T-helper 17 cell (primary cell): ENCODE results near the gene GRIK3. TPM values are rescaled to one million over a fixed set of nuclear protein-coding genes. Genes with fewer than 3 reads are reported as not detected.

ENCODE experiments used
- ATAC-seq: fragments of 150-1000 bp; cut with Tn5 transposase; 2 replicates; pipeline ENCODE4 v1.10.0; 2021; ENCODE audit warnings: mild to moderate bottlenecking, moderate library complexity
- DNase-seq, 3 donors: peaks; one replicate each; pipeline versions ENCODE4 v3.0.0 to v3.0.0-alpha.2; 2020 to 2021
- H3K9me3 ChIP-seq: one replicate; pipeline ENCODE4 v1.7.0; 2013; ENCODE audit warnings: low read length, mild to moderate bottlenecking; ENCODE audit not compliant: control insufficient read depth, poor library complexity, severe bottlenecking
- H3K27ac Mint-ChIP-seq: one replicate; pipeline ENCODE4 v1.8.0; 2022; ENCODE audit warnings: mild to moderate bottlenecking, moderate library complexity, mixed read lengths
- H3K27me3 Mint-ChIP-seq: one replicate; pipeline ENCODE4 v1.8.0; 2022; ENCODE audit warnings: mixed read lengths
- H3K36me3 Mint-ChIP-seq: one replicate; pipeline ENCODE4 v1.8.0; 2022; ENCODE audit warnings: low read depth, mixed read lengths
- H3K4me1 Mint-ChIP-seq: one replicate; pipeline ENCODE4 v1.8.0; 2022; ENCODE audit warnings: mild to moderate bottlenecking, mixed read lengths
- H3K4me3 Mint-ChIP-seq: one replicate; pipeline ENCODE4 v1.8.0; 2022; ENCODE audit warnings: mild to moderate bottlenecking, moderate library complexity, mixed read lengths
- total RNA-seq, 4 donors: library from RNA in 2 of 4; stranded (reverse) in 2 of 4; gene quantifications; one replicate each; pipeline ENCODE4 v1.2.3 and lab custom pipeline; 2022 to 2026

GRIK3 gene
- total RNA-seq, 2 donors from 2014 or later = not detected

DNA sequence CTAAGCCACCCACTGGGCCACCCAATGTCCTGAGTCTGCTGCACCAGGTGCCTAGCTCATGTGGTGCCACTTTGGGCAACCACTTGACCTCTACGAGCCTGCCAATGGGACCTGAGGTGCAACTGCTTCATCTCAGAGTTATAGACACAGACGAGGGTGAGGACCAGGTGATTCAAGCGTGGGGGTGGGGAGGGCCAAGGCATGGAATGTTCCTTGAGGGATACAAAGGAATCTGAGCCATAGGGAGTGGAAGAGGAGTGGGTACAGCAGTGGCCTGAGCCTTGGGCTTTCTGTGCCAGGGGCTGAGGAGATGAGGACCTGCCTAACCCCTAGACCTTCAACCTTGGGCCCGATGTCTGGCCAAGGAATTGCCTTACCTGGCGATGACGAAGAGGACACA is 209.1 kb downstream of the GRIK3 start:
- peaks cover 2% of the 10 kb centered on the region for H3K4me1 Mint-ChIP-seq
- DNase-seq = no peak
- ATAC-seq = no peak

GRCh38 chr1:36824390-36824861 is 209.9 kb downstream of the GRIK3 start:
- peaks cover 55% of the 10 kb centered on the region for H3K27me3 Mint-ChIP-seq
- no peak for DNase-seq
- no peaks in the 10 kb centered on the region for H3K9me3 ChIP-seq
- ATAC-seq = no peak
- H3K36me3 Mint-ChIP-seq = no peaks in the 10 kb centered on the region
- H3K4me1 Mint-ChIP-seq = peaks cover 2% of the 10 kb centered on the region
- no peak overlapping the region for H3K27ac Mint-ChIP-seq
- no peak overlapping the region for H3K4me3 Mint-ChIP-seq

More for the DNA sequence above, 209.1 kb downstream of the GRIK3 start:
- no peak overlapping the region for H3K27ac Mint-ChIP-seq
- H3K9me3 ChIP-seq = no peaks in the 10 kb centered on the region
- peaks cover 54% of the 10 kb centered on the region for H3K27me3 Mint-ChIP-seq
- no peaks in the 10 kb centered on the region for H3K36me3 Mint-ChIP-seq
- H3K4me3 Mint-ChIP-seq = no peak overlapping the region

DNA sequence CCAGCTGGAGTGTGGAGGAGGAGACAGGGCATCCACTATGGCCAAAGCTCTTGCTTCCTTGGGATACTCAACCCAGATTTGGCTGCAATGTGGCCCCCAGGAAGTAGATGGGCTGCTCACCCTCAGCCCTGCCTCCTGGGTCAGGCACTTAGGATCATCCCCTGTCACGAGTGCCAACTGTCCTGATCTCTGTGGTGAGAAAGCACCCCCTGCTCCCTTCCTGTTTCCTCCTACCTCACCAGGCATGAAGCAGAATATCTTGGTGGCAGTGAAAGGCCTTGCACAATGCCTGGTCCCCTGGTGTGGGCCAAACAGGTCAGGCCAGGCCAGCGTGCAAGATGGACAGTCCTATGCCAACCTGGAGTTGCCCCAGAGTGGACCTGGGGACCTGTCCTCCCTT is 211.7 kb downstream of the GRIK3 start:
- ATAC-seq (no peak), DNase-seq (no peak)
- no peak overlapping the region for H3K4me3 Mint-ChIP-seq
- H3K9me3 ChIP-seq = no peaks in the 10 kb centered on the region
- H3K27me3 Mint-ChIP-seq = peaks cover 66% of the 10 kb centered on the region
- H3K36me3 Mint-ChIP-seq = no peaks in the 10 kb centered on the region
- H3K4me1 Mint-ChIP-seq = peaks cover 2% of the 10 kb centered on the region
- no peak overlapping the region for H3K27ac Mint-ChIP-seq

GRCh38 chr1:36821386-36821785 is 212.9 kb downstream of the GRIK3 start:
- H3K36me3 Mint-ChIP-seq = no peaks in the 10 kb centered on the region

DNA sequence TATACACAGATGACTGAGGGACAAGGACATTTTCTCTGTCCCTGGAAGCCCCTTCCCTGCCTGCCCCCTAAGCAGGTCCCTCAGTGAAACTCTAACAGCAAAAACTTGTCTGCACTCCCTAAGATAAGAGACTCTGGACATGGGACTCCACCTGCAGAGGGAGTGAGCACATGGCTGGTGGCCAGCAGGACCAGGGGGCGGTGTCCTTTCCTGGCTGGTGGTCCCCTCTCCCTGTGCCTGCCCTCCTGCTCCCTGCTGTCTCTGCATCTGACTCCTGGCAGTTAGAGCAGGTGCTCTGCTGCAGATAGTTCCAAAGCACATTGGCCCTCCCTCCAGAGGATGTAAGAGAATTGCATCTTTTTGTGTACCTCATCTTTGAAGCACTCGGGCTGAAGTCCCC is 215.5 kb downstream of the GRIK3 start:
- ATAC-seq (no peak), DNase-seq (no peak)
- H3K9me3 ChIP-seq = no peaks in the 10 kb centered on the region
- Mint-ChIP-seq H3K4me1 (peaks cover 2% of the 10 kb centered on the region), H3K4me3 (no peak overlapping the region), H3K36me3 (no peaks in the 10 kb centered on the region), H3K27ac (no peak overlapping the region), H3K27me3 (peaks cover 54% of the 10 kb centered on the region)

More at GRCh38 chr1:36821386-36821785, 212.9 kb downstream of the GRIK3 start:
- no peaks in the 10 kb centered on the region for H3K9me3 ChIP-seq
- H3K4me1 Mint-ChIP-seq = peaks cover 2% of the 10 kb centered on the region
- no peak overlapping the region for H3K27ac Mint-ChIP-seq
- no peak for DNase-seq
- H3K4me3 Mint-ChIP-seq = no peak overlapping the region
- ATAC-seq = no peak
- peaks cover 66% of the 10 kb centered on the region for H3K27me3 Mint-ChIP-seq

DNA sequence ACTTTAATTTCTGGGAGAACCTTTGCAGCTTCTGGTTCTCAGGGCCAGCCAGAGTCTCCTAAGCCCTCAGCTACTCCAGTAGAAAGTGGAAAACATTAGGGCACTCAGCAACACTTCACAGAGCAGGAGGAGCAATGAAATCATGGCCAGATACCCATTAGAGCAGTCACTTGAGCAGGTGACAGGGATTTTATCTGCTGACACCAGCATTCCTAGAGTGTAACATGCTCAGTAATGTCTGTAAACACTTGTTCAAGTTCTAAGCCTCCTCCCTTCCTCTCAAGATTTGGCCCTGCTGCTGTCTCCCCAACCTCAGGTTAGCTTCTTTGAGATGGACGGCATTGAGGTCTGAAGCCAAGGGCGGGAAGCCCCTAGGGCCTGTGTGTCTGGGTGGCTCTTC is 218.0 kb downstream of the GRIK3 start:
- DNase-seq (no peak), ATAC-seq (no peak)
- peaks cover 49% of the 10 kb centered on the region for H3K27me3 Mint-ChIP-seq
- H3K27ac Mint-ChIP-seq = no peak overlapping the region
- H3K4me3 Mint-ChIP-seq = no peak overlapping the region
- no peaks in the 10 kb centered on the region for H3K9me3 ChIP-seq
- H3K4me1 Mint-ChIP-seq = no peaks in the 10 kb centered on the region
- no peaks in the 10 kb centered on the region for H3K36me3 Mint-ChIP-seq

DNA sequence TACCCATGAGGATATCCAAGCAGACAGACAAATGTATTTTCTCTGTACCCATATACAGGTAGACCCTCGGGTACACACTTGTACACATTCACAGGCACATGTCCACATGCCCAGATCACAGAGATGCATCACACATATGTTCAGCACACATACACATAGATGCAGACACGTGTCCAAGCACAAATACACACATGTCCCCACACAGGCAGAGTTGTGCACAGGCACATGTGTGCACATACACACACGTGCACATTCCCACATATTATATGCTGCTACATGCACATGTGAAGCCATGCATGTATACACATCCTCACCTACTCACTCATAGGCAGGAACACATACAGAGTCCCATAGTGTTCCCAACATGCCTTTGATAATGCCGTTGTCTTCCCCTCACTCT is 219.5 kb downstream of the GRIK3 start:
- no peaks in the 10 kb centered on the region for H3K36me3 Mint-ChIP-seq
- DNase-seq (no peak), ATAC-seq (no peak)
- no peaks in the 10 kb centered on the region for H3K9me3 ChIP-seq
- H3K27ac Mint-ChIP-seq = no peak overlapping the region
- H3K27me3 Mint-ChIP-seq = peaks cover 37% of the 10 kb centered on the region
- H3K4me3 Mint-ChIP-seq = no peak overlapping the region
- no peaks in the 10 kb centered on the region for H3K4me1 Mint-ChIP-seq

DNA sequence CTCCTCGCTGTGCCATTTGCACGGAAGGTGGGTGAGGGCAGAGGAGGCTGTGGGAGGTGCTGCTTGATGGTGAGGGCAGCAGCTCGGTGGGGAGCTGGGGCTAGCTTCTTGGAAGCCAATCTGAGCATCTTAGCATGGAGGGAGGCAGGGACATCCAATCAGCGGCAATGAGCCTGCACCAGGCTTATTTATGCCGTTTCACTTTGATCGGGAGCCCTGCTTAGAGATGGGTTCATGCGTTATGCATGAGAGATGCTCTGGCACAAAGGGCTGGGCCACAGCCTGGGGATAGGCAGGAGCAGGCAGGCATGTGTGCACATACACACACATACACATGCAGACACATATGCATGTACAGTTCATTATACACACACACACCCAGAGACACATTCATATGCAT is 220.2 kb downstream of the GRIK3 start:
- Mint-ChIP-seq H3K27ac (no peak overlapping the region), H3K4me1 (no peaks in the 10 kb centered on the region)

GRCh38 chr1:36807262-36807661 is 227.1 kb downstream of the GRIK3 start:
- ATAC-seq = no peak
- Mint-ChIP-seq H3K4me3 (no peak overlapping the region), H3K27me3 (peaks cover 34% of the 10 kb centered on the region), H3K4me1 (no peaks in the 10 kb centered on the region), H3K36me3 (peaks cover 2% of the 10 kb centered on the region), H3K27ac (no peak overlapping the region)
- H3K9me3 ChIP-seq = no peaks in the 10 kb centered on the region
- no peak for DNase-seq

More for the DNA sequence above, 220.2 kb downstream of the GRIK3 start:
- H3K27me3 Mint-ChIP-seq = peaks cover 30% of the 10 kb centered on the region
- no peaks in the 10 kb centered on the region for H3K9me3 ChIP-seq
- H3K4me3 Mint-ChIP-seq = no peak overlapping the region
- no peak for ATAC-seq
- no peak for DNase-seq
- peaks cover 1% of the 10 kb centered on the region for H3K36me3 Mint-ChIP-seq

DNA sequence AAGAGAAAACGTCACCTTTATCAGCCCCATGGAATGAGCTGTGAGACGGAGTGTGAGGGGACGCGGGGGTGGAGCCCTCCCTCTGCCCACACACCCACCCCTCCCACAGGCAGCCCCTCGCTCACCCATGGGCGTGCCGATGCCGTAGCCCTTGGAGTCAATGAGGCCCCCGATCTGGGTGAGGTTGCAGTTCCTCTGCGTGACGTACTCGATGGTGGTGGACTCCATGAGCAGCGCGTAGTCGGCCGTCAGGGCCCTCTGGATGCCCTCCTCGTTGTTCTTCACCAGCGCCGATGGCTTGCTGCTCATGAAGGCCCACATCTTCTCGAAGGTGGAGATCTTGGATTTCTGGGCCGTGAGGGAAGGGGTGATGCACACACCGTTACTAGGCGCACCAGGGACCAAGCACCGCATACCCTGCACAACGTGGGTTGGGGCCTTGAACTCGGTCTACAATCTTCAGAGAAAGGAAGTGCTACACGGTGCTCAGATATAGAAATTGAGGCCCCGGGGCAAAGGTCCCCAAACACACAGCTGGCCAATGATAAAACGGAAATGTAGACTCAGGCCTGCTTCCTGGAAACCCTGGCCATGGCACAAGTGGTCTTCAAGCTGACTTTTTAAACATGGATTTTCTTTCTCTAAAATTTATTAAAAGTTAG is 228.2 kb downstream of the GRIK3 start:
- Mint-ChIP-seq H3K36me3 (peaks cover 2% of the 10 kb centered on the region), H3K27ac (no peak overlapping the region), H3K4me3 (no peak overlapping the region), H3K27me3 (peaks cover 44% of the 10 kb centered on the region), H3K4me1 (no peaks in the 10 kb centered on the region)
- DNase-seq (no peak), ATAC-seq (no peak)
- H3K9me3 ChIP-seq = no peaks in the 10 kb centered on the region

DNA sequence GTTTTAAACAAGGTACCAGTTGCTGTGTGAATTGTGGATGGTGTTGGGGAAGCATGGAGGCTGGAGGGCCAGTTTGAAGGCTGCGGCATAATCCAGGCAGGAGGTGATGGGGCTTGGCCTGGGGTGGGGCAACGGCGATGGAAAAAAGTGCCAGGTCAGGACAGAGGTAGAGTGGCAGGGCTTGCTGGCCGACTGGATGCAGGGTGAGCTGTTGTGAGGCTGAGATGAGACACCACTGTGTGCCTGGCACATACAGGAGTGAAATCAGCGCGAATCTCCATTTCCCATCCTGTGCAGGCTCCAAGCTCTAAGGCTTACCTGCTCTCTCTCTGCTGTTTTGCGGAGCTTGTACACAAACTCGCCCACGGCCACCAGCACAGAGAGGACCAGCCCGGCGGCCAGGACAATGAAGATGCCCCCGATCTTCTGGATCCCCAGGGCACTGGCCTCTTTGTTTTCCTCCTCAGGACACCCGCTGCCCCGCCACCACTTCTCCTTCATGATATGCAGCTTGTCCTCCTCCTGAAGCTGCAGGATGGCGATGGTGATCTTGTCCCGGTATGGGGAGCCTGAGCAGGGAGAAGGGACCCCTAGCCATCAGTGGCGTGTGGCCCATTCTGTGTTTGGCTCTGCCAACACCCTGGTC is 229.5 kb downstream of the GRIK3 start:
- H3K36me3 Mint-ChIP-seq = peaks cover 2% of the 10 kb centered on the region
- H3K4me3 Mint-ChIP-seq = no peak overlapping the region
- no peaks in the 10 kb centered on the region for H3K4me1 Mint-ChIP-seq
- H3K27me3 Mint-ChIP-seq = peaks cover 46% of the 10 kb centered on the region
- H3K9me3 ChIP-seq = no peaks in the 10 kb centered on the region
- H3K27ac Mint-ChIP-seq = no peak overlapping the region
- no peak for ATAC-seq
- DNase-seq = no peak

DNA sequence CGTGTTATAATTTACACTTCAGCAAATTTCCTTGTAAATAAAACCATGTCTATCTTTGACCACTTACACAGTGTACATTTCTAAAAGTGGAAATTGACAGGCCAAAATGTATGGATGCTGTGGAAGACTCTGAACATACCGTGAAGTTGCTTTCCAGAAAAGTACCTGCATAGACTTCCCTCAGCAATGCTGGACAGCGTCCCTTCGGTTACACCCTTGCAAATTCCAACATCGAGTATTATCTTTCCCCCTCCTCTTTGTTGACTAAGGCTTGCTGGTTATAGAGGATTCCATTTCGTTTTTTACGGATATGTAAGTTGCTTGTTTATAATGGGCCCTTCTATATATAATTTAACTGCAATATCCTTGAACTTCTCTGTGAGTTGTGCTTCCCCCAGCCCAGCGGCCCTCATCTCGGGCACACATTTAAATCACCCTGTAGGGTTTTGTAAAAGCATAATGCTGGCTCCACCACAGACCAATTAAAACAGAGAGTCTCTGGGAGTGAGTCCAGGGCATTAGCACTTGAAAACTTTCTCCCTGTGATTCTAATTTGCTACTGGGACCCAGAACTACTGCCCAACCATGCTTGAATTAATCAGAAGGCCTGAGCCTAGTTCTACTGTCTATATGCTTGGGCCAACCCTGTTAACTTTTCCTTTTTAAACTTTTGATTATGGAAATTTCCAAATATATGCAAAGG is 230.3 kb downstream of the GRIK3 start:
- ATAC-seq (no peak), DNase-seq (no peak)
- H3K4me3 Mint-ChIP-seq = no peak overlapping the region
- H3K9me3 ChIP-seq = no peaks in the 10 kb centered on the region
- no peaks in the 10 kb centered on the region for H3K36me3 Mint-ChIP-seq
- no peaks in the 10 kb centered on the region for H3K4me1 Mint-ChIP-seq
- H3K27ac Mint-ChIP-seq = no peak overlapping the region
- H3K27me3 Mint-ChIP-seq = peaks cover 46% of the 10 kb centered on the region

DNA sequence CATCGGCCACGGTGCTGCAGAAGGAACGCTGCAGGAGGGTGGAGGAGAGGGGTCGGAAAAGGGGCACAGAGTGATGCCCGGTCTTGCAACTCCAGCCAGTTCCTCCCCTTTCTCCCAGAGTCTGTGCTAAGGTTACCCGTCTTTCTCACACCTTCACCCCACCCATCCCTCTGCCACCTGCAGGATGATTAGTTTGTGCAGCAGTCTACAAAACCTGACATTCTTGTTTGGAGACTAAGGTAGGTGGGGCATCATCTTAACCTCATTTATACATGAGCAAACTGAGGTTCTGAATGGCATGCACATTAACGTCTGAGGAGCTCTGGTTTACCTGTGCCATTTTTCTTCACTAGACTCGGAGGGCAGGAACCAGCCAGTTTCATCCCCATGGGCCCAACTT is 232.3 kb downstream of the GRIK3 start:
- no peaks in the 10 kb centered on the region for H3K9me3 ChIP-seq
- ATAC-seq (no peak), DNase-seq (no peak)
- H3K4me3 Mint-ChIP-seq = no peak overlapping the region
- H3K27ac Mint-ChIP-seq = no peak overlapping the region
- no peaks in the 10 kb centered on the region for H3K36me3 Mint-ChIP-seq
- H3K27me3 Mint-ChIP-seq = peaks cover 38% of the 10 kb centered on the region
- no peaks in the 10 kb centered on the region for H3K4me1 Mint-ChIP-seq
